K562 (cell line): ENCODE data around the gene EGFR.

Source experiments
- CTCF ChIP-seq, 3 experiments: IDR thresholded peaks in 2 of 3; conservative IDR thresholded peaks in 1 of 3; 2 replicates each; pipeline ENCODE4 v1.5.1; 2011 to 2012; ENCODE audit warnings: low read length in 3 of 3, mild to moderate bottlenecking in 3 of 3, control low read depth in 2 of 3, improper control_type of control experiment in 1 of 3, inconsistent platforms in 1 of 3, low read depth in 1 of 3, mixed read lengths in 1 of 3, moderate library complexity in 1 of 3; ENCODE audit not compliant: insufficient read depth in 2 of 3
- DPF2 ChIP-seq: fragments of 450-650 bp; IDR thresholded peaks from 2 replicates; pipeline ENCODE4 v1.6.1; 2016
- FOXP1 ChIP-seq: sonication (generic); formaldehyde crosslinking; IDR thresholded peaks from 2 replicates; pipeline ENCODE4 v1.8.0; 2022; ENCODE audit warnings: mild to moderate bottlenecking, missing genetic modification reagents
- FOXP4 ChIP-seq: sonication (generic); formaldehyde crosslinking; IDR thresholded peaks from 2 replicates; pipeline ENCODE4 v1.8.0; 2022; ENCODE audit warnings: mild to moderate bottlenecking, missing genetic modification reagents, borderline replicate concordance
- HDGF ChIP-seq: fragments of 450-650 bp; IDR thresholded peaks from 2 replicates; pipeline ENCODE4 v1.6.1; 2016
- JUND ChIP-seq, 2 experiments: IDR thresholded peaks; 2 replicates in 1 of 2; 3 replicates in 1 of 2; pipeline ENCODE4 v1.6.1; 2011; ENCODE audit warnings: borderline replicate concordance in 2 of 2, low read depth in 2 of 2, low read length in 2 of 2, improper control_type of control experiment in 1 of 2, missing biosample characterization in 1 of 2, missing genetic modification characterization in 1 of 2, missing genetic modification reagents in 1 of 2
- KAT2B ChIP-seq: IDR thresholded peaks from one replicate; pipeline ENCODE4 v1.6.1; 2012; ENCODE audit warnings: low read depth, mild to moderate bottlenecking, control low read depth, inconsistent platforms, low read length, moderate library complexity
- MAX ChIP-seq: sonication (generic); formaldehyde crosslinking; IDR thresholded peaks from 2 replicates; pipeline ENCODE4 v1.9.0; 2022; ENCODE audit warnings: mild to moderate bottlenecking, missing genetic modification reagents
- POLR2A ChIP-seq: fragments of 450-650 bp; conservative IDR thresholded peaks from 2 replicates; pipeline ENCODE4 v1.6.1; 2016
- SREBF1 ChIP-seq: fragments of 150-350 bp; IDR thresholded peaks from 2 replicates; pipeline ENCODE4 v1.6.1; 2014; ENCODE audit warnings: antibody characterized with exemption, low read depth, low read length, borderline replicate concordance
- USF2 ChIP-seq: sonication (generic); formaldehyde crosslinking; IDR thresholded peaks from 2 replicates; pipeline ENCODE4 v1.5.0; 2020; ENCODE audit warnings: missing genetic modification reagents
- ZBTB11 ChIP-seq, 3 experiments: fragments of 200-800 bp in 1 of 3; fragments of 250-450 bp in 1 of 3; fragments of 450-650 bp in 1 of 3; sonication (Bioruptor Pico) in 1 of 3; sonication (Bioruptor generic) in 1 of 3; formaldehyde crosslinking in 1 of 3; IDR thresholded peaks; 2 replicates each; pipeline versions ENCODE4 v1.6.1 to v1.8.0; 2016 to 2022; ENCODE audit warnings: mild to moderate bottlenecking in 2 of 3, missing genetic modification characterization in 2 of 3, missing compliant biosample characterization in 1 of 3, moderate library complexity in 1 of 3

- TF ChIP-seq KAT2B (no peak), POLR2A (no peak), HDGF (no peak), DPF2 (no peak), JUND (IDR thresholded peaks at IDR 0.05; ENCODE audit: borderline replicate concordance, low read depth, low read length) (no peak), JUND (tag; IDR thresholded peaks at IDR 0.05; ENCODE audit: borderline replicate concordance, low read depth, low read length) (no peak), FOXP1 (CRISPR knock-in tag) (no peak), ZBTB11 (CRISPR knock-in tag; IDR thresholded peaks at IDR 0.05) (no peak), MAX (CRISPR knock-in tag) (no peak), SREBF1 (no peak), USF2 (CRISPR knock-in tag) (no peak), CTCF (IDR thresholded peaks at IDR 0.05 in 2 of 3, conservative IDR thresholded peaks at IDR 0.05 in 1 of 3; ENCODE audit: insufficient read depth in 2 of 3, low read depth in 1 of 3, low read length in 3 of 3) (no peak), FOXP4 (CRISPR knock-in tag) (no peak)
Measured at GRCh38 chr7:55117286-55117685, 98.5 kb downstream of the EGFR start.
